ENCODE measurements around the gene HOXD10.

HOXD10 gene

GRCh38 chr2:176115883-176116813 lies at the start of gene HOXD10:
TSS of gene HOXD10 (plus strand) at chr2:176116778. CDS start at chr2:176116834, 56 bp downstream.
- TF ChIP-seq GATA3 (IDR thresholded peaks at IDR 0.05; ENCODE audit: low read depth, low read length) = no peak
- TF ChIP-seq GATA2 (IDR thresholded peaks at IDR 0.05; ENCODE audit: low read depth, low read length) = no peak

DNA sequence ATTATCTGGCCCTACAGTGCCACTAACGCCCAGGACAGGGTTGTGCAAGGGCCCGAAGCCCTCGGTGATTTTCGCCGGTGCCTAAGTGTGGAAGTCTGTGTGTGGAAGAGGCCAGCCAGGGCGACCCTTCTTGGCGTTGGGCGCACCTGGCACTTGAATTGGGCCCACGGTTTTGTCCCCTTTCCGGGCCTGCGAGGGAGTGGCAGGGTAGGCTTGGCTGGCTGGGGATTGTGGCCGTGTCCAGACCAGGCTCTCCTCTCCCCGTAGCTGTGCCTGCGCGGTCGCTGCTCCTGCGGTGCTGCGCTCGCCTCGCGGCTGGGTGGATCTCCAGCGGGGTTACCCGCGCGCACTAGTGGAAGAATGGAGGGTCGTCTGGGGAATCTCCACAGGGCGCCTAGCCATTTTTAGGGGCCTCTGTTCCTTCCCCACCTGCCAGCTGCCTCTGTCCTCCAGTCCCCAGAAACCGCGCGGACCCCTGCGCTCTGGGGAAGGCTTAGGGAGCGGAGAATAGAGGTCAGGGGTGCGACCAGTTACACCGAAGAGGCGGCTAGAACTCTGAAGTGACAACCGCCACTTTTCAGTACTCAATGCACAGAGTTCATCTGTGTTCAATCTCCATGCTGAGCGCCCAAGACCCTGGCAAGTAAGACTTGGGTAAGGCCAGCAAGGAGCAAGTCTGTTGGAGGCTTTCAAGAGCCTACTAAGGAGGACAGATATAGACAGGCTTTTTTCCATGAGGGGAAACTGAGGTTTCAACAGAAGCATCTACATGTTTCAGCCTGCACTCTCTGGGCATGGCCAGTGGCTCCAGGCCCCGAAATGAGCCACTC lies 48.8 kb upstream of the HOXD10 start:
- TF ChIP-seq GATA2 (IDR thresholded peaks at IDR 0.05; ENCODE audit: low read depth, low read length) (no peak), GATA3 (IDR thresholded peaks at IDR 0.05; ENCODE audit: low read depth, low read length) (no peak)

- TF ChIP-seq GATA2 (IDR thresholded peaks at IDR 0.05; ENCODE audit: low read depth, low read length) = no peak
- no peak for TF ChIP-seq GATA3 (IDR thresholded peaks at IDR 0.05; ENCODE audit: low read depth, low read length)
Observed at GRCh38 chr2:176068419-176068832, 48.2 kb upstream of the HOXD10 start.

GRCh38 chr2:176071330-176072291 lies 45.0 kb upstream of the HOXD10 start:
- no peak for TF ChIP-seq GATA2 (IDR thresholded peaks at IDR 0.05; ENCODE audit: low read depth, low read length)
- no peak for TF ChIP-seq GATA3 (IDR thresholded peaks at IDR 0.05; ENCODE audit: low read depth, low read length)

DNA sequence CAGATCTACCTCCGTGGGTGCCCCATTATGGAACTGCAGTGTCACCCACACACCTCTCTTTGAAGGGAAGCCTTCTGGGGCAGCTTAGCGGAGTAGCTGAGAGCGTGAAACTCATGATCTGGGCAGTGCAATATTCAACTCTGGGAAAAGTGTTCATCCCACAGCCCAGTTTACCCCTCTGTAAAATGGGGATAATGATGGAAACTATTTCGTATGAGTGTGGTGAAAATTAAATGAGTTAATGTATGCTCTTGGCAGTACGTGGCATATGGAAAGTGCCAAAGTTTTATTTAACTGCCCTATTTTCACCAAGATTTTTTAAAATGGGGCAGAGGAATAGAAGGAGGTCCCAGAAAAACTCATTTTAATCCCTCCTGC lies 44.3 kb upstream of the HOXD10 start:
- TF ChIP-seq GATA3 (IDR thresholded peaks at IDR 0.05; ENCODE audit: low read depth, low read length) = no peak
- TF ChIP-seq GATA2 (IDR thresholded peaks at IDR 0.05; ENCODE audit: low read depth, low read length) = no peak

DNA sequence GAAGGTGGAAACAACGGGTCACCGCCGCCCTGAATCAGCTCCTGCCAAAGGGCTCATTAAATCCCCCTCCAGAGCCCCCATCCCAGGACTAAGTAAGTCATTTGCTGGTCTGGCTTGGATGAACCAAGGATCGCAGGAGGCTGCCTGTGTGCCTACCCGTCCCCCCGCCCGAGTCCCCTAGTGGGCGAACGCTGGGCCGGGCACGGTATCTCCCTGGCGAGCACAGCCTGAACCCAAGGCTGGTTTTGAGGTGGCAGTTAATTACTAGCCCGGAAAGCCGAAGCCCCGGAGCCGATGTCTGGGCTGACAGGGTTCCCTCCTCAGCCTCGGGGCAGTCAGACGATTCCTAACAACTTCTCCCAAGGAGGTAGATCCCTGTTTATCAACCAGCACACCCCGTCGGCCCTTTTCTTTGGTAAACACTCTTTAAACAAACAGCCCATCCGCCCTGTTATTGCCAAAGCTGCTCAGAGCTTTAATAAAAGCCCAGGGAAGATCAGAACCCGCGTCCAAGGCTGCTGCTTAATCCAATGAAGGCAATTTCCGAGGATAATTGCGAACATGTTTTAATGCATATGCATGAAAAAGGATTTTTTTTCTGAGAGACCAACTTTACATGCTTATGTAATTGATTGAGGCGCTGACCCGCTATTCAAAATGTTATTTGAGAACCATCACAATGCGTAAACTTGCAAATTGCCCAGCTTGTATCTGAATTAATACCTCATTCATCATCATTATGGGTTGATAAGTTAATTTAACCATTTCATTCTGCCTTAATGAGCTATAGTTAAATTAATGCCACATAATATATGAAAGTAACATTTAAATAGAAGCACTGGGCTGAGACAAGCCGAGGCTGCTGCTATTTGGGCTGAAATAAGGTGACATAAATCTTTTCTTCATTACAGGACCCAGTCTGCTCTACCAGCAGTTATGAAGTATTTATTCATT lies 43.4 kb upstream of the HOXD10 start:
- no peak for TF ChIP-seq GATA2 (IDR thresholded peaks at IDR 0.05; ENCODE audit: low read depth, low read length)
- no peak for TF ChIP-seq GATA3 (IDR thresholded peaks at IDR 0.05; ENCODE audit: low read depth, low read length)

- TF ChIP-seq GATA3 (IDR thresholded peaks at IDR 0.05; ENCODE audit: low read depth, low read length) = no peak
- no peak for TF ChIP-seq GATA2 (IDR thresholded peaks at IDR 0.05; ENCODE audit: low read depth, low read length)
Observed at GRCh38 chr2:176074919-176075425, 41.6 kb upstream of the HOXD10 start.

- TF ChIP-seq GATA3 (IDR thresholded peaks at IDR 0.05; ENCODE audit: low read depth, low read length) (no peak), GATA2 (IDR thresholded peaks at IDR 0.05; ENCODE audit: low read depth, low read length) (no peak)
Observed at GRCh38 chr2:176075481-176075880, 41.1 kb upstream of the HOXD10 start.

DNA sequence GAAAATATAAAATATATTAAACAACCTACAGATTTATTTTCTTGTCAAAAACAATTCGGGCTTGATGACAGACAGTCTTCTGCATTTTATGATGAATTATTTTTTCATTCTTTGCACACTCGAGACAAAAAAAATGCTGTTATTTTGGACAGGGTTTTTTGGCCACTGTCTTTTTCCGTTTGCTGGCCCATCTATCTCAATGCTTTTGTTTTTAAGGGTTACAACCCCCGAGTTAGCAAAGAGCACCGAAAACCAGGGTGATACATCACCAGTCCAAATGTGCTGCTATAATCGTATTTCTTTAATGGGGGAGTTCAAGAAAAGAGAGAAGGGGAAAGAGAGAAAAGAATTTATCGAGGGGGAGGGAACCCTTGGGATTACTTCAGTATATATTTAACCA lies 40.5 kb upstream of the HOXD10 start:
- TF ChIP-seq GATA2 (IDR thresholded peaks at IDR 0.05; ENCODE audit: low read depth, low read length) (no peak), GATA3 (IDR thresholded peaks at IDR 0.05; ENCODE audit: low read depth, low read length) (no peak)

- TF ChIP-seq GATA2 (IDR thresholded peaks at IDR 0.05; ENCODE audit: low read depth, low read length) (no peak), GATA3 (IDR thresholded peaks at IDR 0.05; ENCODE audit: low read depth, low read length) (no peak)
Observed at GRCh38 chr2:176076796-176077195, 39.8 kb upstream of the HOXD10 start.

GRCh38 chr2:176078541-176079284 lies 37.9 kb upstream of the HOXD10 start:
- TF ChIP-seq GATA3 (IDR thresholded peaks at IDR 0.05; ENCODE audit: low read depth, low read length) (no peak), GATA2 (IDR thresholded peaks at IDR 0.05; ENCODE audit: low read depth, low read length) (no peak)

Measured in SH-SY5Y (cell line).